WERI-Rb-1 (cell line): Measurements from ENCODE around the gene ACTN4.

Experiments
- DNase-seq: peaks from one replicate; pipeline ENCODE4 v3.0.0-alpha.2; 2020
- H3K27ac ChIP-seq: fragments of 250-450 bp; sonication (Bioruptor Pico); 2 replicates; pipeline ENCODE4 v1.5.1; 2020; ENCODE audit warnings: mild to moderate bottlenecking, moderate library complexity
- H3K27me3 ChIP-seq: fragments of 250-450 bp; sonication (Bioruptor Pico); 2 replicates; pipeline ENCODE4 v1.5.1; 2021; ENCODE audit warnings: mild to moderate bottlenecking, low read depth, moderate library complexity; ENCODE audit not compliant: insufficient read depth, severe bottlenecking
- H3K36me3 ChIP-seq: fragments of 250-450 bp; sonication (Bioruptor Pico); 2 replicates; pipeline ENCODE4 v1.5.1; 2020; ENCODE audit warnings: mild to moderate bottlenecking, moderate library complexity
- H3K4me3 ChIP-seq: 2 replicates; pipeline ENCODE4 v1.5.1; 2011; ENCODE audit warnings: low read depth, mild to moderate bottlenecking, control low read depth, low read length
- H3K9me3 ChIP-seq: fragments of 250-450 bp; sonication (Bioruptor Pico); 2 replicates; pipeline ENCODE4 v1.5.1; 2021; ENCODE audit warnings: mild to moderate bottlenecking, moderate library complexity; ENCODE audit not compliant: severe bottlenecking
- TF ChIP-seq, protein P1 (sequence below): IDR thresholded peaks from 2 replicates; pipeline ENCODE4 v1.5.1; 2011; ENCODE audit warnings: low read depth, mild to moderate bottlenecking, control low read depth, inconsistent platforms, low read length

Gene ACTN4

DNA sequence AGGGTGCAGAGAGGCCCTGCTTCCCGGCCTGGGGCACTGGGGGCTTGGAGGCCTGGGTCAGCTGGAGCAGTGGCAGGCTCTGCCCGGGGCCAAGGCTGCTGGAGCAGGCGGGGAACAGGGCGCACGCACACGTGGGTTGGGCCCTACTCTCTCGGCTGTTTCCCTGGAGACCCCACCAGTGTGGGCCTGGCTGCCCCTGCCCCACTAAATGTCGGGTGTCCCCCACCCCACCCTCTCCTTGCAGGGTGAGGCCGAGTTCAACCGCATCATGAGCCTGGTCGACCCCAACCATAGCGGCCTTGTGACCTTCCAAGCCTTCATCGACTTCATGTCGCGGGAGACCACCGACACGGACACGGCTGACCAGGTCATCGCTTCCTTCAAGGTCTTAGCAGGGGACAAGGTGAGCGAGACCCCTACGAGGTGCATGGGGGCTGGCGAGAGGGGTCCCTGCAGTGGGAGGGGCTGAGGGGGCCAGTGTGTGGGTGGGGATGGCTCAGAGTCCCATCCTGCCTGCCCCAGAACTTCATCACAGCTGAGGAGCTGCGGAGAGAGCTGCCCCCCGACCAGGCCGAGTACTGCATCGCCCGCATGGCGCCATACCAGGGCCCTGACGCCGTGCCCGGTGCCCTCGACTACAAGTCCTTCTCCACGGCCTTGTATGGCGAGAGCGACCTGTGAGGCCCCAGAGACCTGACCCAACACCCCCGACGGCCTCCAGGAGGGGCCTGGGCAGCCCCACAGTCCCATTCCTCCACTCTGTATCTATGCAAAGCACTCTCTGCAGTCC is 81.5 kb downstream of the ACTN4 start:
- no peak overlapping the region for H3K4me3 ChIP-seq
- H3K27me3 ChIP-seq, result no peaks in the 10 kb centered on the region
- no peak for DNase-seq
- no peak overlapping the region for H3K27ac ChIP-seq
- TF ChIP-seq, protein P1, sequence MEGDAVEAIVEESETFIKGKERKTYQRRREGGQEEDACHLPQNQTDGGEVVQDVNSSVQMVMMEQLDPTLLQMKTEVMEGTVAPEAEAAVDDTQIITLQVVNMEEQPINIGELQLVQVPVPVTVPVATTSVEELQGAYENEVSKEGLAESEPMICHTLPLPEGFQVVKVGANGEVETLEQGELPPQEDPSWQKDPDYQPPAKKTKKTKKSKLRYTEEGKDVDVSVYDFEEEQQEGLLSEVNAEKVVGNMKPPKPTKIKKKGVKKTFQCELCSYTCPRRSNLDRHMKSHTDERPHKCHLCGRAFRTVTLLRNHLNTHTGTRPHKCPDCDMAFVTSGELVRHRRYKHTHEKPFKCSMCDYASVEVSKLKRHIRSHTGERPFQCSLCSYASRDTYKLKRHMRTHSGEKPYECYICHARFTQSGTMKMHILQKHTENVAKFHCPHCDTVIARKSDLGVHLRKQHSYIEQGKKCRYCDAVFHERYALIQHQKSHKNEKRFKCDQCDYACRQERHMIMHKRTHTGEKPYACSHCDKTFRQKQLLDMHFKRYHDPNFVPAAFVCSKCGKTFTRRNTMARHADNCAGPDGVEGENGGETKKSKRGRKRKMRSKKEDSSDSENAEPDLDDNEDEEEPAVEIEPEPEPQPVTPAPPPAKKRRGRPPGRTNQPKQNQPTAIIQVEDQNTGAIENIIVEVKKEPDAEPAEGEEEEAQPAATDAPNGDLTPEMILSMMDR, result no peak
- no peaks in the 10 kb centered on the region for H3K9me3 ChIP-seq
- H3K36me3 ChIP-seq, result peaks cover 77% of the 10 kb centered on the region

DNA sequence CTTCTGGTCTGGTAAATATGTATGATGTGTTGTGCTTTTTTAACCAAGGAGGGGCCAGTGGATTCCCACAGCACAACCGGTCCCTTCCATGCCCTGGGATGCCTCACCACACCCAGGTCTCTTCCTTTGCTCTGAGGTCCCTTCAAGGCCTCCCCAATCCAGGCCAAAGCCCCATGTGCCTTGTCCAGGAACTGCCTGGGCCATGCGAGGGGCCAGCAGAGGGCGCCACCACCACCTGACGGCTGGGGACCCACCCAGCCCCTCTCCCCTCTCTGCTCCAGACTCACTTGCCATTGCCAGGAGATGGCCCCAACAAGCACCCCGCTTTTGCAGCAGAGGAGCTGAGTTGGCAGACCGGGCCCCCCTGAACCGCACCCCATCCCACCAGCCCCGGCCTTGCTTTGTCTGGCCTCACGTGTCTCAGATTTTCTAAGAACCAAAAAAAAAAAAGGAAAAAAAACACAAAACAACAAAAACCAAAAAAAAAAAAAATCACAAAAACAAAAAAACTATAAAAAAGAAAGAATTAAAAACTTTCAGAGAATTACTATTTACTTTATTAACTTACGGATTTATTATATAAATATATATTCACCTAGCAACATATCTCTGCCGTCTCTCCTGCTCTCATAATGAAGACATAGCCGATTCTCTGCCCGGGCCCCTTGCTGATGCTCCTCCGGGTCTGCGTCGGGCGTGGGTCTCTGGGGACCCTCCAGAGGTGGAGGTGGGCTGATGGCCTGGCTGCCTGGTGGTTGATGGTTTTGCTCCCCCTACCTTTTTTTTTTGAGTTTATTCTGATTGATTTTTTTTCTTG is 82.4 kb downstream of the ACTN4 start:
- TF ChIP-seq, protein P1, result peak; percentile 94
- H3K4me3 ChIP-seq, result no peak overlapping the region
- H3K9me3 ChIP-seq, result no peaks in the 10 kb centered on the region
- no peaks in the 10 kb centered on the region for H3K27me3 ChIP-seq
- peak; percentile 88 for DNase-seq
- no peak overlapping the region for H3K27ac ChIP-seq
- peaks cover 69% of the 10 kb centered on the region for H3K36me3 ChIP-seq

DNA sequence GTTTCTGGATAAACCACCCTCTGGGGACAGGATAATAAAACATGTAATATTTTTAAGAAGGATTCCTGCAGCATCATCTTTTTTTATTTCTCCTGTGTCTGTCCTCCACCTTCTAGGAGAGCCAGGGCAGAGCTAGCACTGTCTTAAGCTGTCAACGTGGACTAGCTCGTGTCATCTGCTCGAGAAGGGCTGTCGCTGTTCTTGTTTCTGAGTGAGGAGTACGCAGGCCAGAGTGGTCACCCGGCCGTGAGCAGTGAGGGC is 83.0 kb downstream of the ACTN4 start:
- Histone ChIP-seq H3K27me3 (no peaks in the 10 kb centered on the region), H3K36me3 (peaks cover 63% of the 10 kb centered on the region), H3K4me3 (no peak overlapping the region), H3K9me3 (no peaks in the 10 kb centered on the region), H3K27ac (no peak overlapping the region)
- no peak for DNase-seq
- TF ChIP-seq, protein P1, result no peak

DNA sequence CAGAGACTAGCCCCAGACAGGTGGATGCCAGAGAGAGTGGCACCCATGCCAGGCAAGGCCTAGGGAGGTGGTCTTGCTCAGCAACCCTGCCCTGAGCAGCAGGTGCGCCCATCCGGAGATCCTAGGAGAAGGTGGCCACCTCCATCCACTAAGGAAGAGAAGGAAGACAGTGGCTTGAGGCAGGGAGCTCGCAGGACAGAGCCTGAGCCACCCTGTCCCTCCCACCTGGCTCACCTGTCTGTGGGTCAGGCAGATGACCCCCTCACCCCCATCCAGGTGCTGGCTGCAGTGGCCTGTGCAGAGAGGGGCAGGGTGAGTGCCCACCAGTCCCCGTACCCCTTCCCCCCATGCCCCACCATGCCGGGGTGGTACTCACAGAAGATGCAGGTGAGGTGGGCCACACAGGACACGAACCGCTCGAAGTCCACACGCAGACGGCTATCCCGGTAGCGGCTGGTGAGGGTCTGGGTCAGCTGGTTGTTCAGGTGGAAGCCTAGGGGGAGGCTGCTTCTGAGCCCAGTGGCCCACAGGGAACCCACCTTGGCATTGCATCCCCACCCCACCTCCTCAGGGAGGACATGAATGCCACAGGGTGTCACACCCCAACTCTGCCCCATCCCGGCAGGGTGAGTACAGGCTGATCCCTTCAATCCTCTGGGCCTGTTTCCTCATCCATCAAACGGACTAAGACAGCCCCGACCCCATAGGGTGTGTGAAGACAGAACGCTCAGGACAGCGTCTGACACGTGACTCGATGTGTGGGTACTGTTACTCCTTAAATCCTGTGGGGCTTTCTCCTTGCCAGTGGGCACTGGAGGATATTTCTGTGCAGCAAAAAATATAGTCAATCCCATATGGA is 83.5 kb downstream of the ACTN4 start:
- peak; percentile 9 for DNase-seq
- Histone ChIP-seq H3K36me3 (peaks cover 58% of the 10 kb centered on the region), H3K27ac (no peak overlapping the region), H3K4me3 (no peak overlapping the region), H3K9me3 (no peaks in the 10 kb centered on the region), H3K27me3 (no peaks in the 10 kb centered on the region)
- TF ChIP-seq, protein P1, result no peak

DNA sequence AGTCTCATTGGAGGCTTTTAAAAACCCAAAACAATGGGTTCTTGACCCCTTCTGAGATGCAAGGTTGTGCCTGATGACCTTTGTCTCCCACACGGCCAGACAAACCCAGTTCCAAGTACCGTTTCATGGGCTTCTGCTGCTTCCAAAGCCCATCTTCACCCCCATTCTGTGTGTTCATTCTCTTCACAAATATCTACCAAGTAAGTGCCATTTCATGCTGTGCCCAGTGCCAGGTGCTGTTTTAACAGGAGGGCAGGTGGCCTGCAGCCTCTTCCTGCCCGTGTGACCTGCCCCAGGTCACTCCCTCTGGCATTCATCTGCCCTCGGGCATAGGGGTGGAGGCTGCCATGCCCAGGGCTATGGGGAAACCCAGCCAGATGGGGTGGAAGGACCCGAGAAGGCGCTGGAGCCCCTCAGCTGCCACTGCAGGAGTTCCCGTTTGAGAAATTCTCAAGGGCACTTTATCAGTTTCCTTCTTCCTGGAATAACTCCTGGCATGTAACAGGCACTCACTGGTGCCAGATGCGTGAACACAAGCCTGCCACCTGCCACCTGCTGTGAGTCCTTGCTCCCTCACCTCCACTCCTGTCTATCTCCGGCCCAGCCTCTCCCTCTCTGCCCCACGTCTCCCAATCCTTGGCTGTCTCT is 84.3 kb downstream of the ACTN4 start:
- no peaks in the 10 kb centered on the region for H3K9me3 ChIP-seq
- no peak overlapping the region for H3K4me3 ChIP-seq
- H3K27ac ChIP-seq, result no peak overlapping the region
- H3K36me3 ChIP-seq, result peaks cover 50% of the 10 kb centered on the region
- H3K27me3 ChIP-seq, result no peaks in the 10 kb centered on the region
- TF ChIP-seq, protein P1, result no peak
- no peak for DNase-seq
